Glutamatergic neuron (in vitro differentiated cells): ENCODE results near the gene ZFP36L2. TPM values are rescaled to one million over a fixed set of nuclear protein-coding genes. Genes with fewer than 3 reads are reported as not detected.

Experiments used
- DNase-seq: peaks from one replicate; pipeline ENCODE4 v3.0.0; 2022
- H3K27ac Mint-ChIP-seq: one replicate; pipeline ENCODE4 v1.8.0; 2020; ENCODE audit warnings: mild to moderate bottlenecking, mixed read lengths, inconsistent platforms; ENCODE audit not compliant: unreplicated experiment
- H3K27me3 Mint-ChIP-seq: one replicate; pipeline ENCODE4 v1.8.0; 2020; ENCODE audit warnings: mild to moderate bottlenecking, moderate library complexity, mixed read lengths, inconsistent platforms; ENCODE audit not compliant: unreplicated experiment
- H3K36me3 Mint-ChIP-seq: one replicate; pipeline ENCODE4 v1.8.0; 2020; ENCODE audit warnings: mild to moderate bottlenecking, mixed read lengths, inconsistent platforms; ENCODE audit not compliant: unreplicated experiment
- H3K4me1 Mint-ChIP-seq: one replicate; pipeline ENCODE4 v1.8.0; 2020; ENCODE audit warnings: mild to moderate bottlenecking, low read depth, mixed read lengths, inconsistent platforms; ENCODE audit not compliant: unreplicated experiment
- H3K4me3 Mint-ChIP-seq: one replicate; pipeline ENCODE4 v1.8.0; 2020; ENCODE audit warnings: mild to moderate bottlenecking, mixed read lengths, inconsistent platforms; ENCODE audit not compliant: unreplicated experiment
- H3K9me3 Mint-ChIP-seq: one replicate; pipeline ENCODE4 v1.8.0; 2020; ENCODE audit warnings: mild to moderate bottlenecking, moderate library complexity, mixed read lengths, inconsistent platforms; ENCODE audit not compliant: unreplicated experiment
- total RNA-seq: library from RNA; stranded (reverse); fragmentation: NEBNext Ultra II Directional; extraction: Animal tissue kit (Norgen Biotek cat#: 25700); gene quantifications from one replicate; pipeline ENCODE4 v1.2.1, GENCODE V29; 2021; ENCODE audit not compliant: unreplicated experiment
- TF ChIP-seq, protein P1 (sequence below): fragments of 200-600 bp; sonication (generic); IDR thresholded peaks from one replicate; pipeline ENCODE4 v1.5.0; 2021; ENCODE audit not compliant: partially characterized antibody, unreplicated experiment

Gene ZFP36L2
- total RNA-seq, 1 donor from 2014 or later: 0.88 TPM

DNA sequence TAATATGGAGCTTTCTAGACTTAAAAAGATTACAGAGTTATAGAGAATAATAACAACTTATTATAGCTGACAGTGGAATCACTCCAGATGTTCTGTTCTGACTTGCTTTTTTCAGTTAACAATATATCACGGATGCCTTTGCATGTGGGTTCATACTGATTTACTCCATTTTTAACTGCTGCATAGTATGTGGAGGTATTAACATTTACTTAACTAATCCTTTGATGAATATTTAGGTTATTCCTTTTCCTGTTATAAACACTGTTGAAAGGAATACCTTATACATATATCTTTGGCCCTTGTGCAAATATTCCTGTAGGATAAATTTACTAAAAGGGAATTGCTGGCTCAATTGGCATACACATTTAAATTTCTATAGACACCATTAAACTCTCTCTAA is 33.1 kb upstream of the ZFP36L2 start:
- H3K4me1 Mint-ChIP-seq: no peaks in the 10 kb centered on the region
- DNase-seq: no peak
- H3K27ac Mint-ChIP-seq: no peak overlapping the region
- no peaks in the 10 kb centered on the region for H3K36me3 Mint-ChIP-seq
- TF ChIP-seq, protein P1, sequence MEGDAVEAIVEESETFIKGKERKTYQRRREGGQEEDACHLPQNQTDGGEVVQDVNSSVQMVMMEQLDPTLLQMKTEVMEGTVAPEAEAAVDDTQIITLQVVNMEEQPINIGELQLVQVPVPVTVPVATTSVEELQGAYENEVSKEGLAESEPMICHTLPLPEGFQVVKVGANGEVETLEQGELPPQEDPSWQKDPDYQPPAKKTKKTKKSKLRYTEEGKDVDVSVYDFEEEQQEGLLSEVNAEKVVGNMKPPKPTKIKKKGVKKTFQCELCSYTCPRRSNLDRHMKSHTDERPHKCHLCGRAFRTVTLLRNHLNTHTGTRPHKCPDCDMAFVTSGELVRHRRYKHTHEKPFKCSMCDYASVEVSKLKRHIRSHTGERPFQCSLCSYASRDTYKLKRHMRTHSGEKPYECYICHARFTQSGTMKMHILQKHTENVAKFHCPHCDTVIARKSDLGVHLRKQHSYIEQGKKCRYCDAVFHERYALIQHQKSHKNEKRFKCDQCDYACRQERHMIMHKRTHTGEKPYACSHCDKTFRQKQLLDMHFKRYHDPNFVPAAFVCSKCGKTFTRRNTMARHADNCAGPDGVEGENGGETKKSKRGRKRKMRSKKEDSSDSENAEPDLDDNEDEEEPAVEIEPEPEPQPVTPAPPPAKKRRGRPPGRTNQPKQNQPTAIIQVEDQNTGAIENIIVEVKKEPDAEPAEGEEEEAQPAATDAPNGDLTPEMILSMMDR: no peak
- peaks cover 2% of the 10 kb centered on the region for H3K27me3 Mint-ChIP-seq
- peaks cover 4% of the 10 kb centered on the region for H3K9me3 Mint-ChIP-seq
- no peak overlapping the region for H3K4me3 Mint-ChIP-seq

DNA sequence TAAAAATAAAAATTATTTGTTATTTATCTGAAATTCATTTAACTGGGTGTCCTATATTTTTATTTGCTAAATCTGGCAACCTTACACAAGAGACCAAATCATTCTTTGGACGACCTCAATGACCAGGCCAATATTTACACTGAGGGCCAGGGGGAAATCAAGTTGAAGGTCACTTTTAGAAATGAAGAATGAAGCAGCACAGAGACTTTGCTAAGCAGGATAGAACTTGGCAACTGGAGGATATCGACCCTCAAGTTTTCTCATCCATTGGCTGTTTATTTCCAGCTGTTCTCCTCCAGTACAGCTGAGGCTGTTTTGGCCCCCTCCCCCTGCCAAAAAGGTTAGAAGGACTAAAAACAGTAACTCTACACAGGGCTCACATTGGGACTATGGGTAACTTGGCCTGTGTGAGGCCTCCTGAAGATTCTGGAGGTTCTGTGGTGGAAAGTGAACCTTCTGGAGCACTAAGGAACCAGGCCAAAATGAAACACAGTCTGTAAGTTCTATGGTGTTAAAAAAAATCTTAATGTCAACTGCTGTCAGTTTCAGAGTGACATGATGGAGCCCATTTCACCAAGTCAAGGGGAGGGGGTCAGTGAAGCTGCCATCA is 32.2 kb upstream of the ZFP36L2 start:
- peaks cover 2% of the 10 kb centered on the region for H3K9me3 Mint-ChIP-seq
- no peaks in the 10 kb centered on the region for H3K36me3 Mint-ChIP-seq
- TF ChIP-seq, protein P1: no peak

DNA sequence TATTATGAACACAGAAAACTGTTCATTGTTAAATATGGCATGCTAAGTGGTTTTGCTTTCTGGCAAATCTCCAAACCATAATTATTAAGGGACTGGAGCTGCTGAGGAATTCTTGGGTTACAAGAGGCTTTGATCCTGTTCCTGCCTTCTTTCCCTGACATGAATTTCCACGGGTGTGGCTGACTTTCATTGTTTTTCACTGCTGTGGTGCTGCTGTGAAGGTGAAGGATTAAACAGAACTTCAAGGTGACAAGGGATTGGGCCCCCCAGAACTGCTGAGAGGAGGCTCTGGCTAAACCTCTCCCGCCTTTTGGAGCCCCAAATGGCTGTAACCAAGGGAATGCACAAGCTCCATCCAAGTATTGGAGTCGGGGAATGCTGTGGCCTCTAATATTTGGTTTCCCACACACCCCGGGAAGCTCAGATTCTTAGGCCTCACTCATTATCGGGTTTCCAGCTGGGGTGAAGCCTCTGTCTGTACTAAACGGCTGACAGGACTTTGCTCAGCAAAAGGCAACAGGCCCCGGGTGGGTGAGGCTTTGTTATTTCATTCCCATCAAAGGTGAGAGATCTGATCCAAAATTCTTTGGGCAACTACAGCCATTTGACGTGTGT is 29.0 kb upstream of the ZFP36L2 start:
- Mint-ChIP-seq H3K9me3 (peaks cover 2% of the 10 kb centered on the region), H3K36me3 (no peaks in the 10 kb centered on the region), H3K27ac (no peak overlapping the region), H3K4me1 (peaks cover 4% of the 10 kb centered on the region), H3K4me3 (no peak overlapping the region), H3K27me3 (peaks cover 5% of the 10 kb centered on the region)
- DNase-seq: no peak
- TF ChIP-seq, protein P1: no peak

More for the DNA sequence above, 32.2 kb upstream of the ZFP36L2 start:
- no peak overlapping the region for H3K4me3 Mint-ChIP-seq
- no peak overlapping the region for H3K27ac Mint-ChIP-seq
- no peak for DNase-seq
- H3K27me3 Mint-ChIP-seq: peaks cover 2% of the 10 kb centered on the region
- no peaks in the 10 kb centered on the region for H3K4me1 Mint-ChIP-seq

DNA sequence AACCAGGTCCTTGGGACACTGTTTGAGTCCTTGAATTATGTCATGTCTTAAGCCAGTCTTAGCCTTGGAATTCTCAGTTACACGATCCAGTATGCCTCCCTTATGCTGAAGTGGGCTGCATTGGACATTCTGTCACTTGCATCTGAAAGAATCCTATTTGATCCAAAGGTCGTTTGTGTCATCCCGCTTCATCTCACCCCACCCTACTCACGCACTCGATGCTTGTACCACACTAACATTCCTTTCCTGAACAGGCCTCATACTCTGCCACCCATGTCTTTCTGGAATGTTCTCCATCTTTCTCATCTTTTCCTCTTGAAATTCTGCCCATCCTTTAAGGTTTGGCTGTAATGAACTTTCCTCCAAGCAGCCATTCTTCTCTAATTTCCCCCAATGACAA is 27.9 kb upstream of the ZFP36L2 start:
- Mint-ChIP-seq H3K27me3 (peaks cover 5% of the 10 kb centered on the region), H3K9me3 (peaks cover 2% of the 10 kb centered on the region), H3K4me3 (no peak overlapping the region), H3K4me1 (peaks cover 4% of the 10 kb centered on the region), H3K27ac (no peak overlapping the region), H3K36me3 (no peaks in the 10 kb centered on the region)
- DNase-seq: no peak
- TF ChIP-seq, protein P1: no peak

DNA sequence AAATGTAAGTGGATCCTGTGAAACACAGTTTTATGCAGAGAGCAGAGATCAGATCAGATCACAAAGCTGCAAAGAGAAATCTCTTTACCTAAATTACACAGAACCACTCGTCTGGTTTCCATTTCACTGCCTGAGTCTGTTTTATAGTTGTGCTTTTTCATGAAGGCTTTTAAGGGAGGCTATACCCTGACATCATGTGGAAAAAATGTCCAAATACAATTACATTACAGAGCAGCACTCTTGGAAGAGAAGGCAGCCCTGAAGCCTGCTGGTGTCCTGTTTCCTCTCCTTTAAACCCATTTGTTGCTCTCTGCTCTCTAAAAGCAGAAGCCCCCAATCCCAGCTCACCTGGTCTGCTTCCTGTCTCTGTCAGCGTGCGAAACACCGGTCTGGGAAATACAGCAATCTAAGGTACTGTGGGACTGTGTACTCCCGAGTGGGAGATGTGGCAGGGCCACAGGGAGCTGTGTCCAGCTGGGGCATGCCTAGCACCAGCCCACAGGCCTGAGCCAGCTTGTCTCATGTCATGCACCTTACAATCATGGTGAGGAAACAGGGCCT is 24.8 kb upstream of the ZFP36L2 start:
- no peak for DNase-seq
- Mint-ChIP-seq H3K27me3 (peaks cover 3% of the 10 kb centered on the region), H3K9me3 (peaks cover 5% of the 10 kb centered on the region), H3K4me1 (peaks cover 4% of the 10 kb centered on the region), H3K36me3 (no peaks in the 10 kb centered on the region), H3K27ac (no peak overlapping the region), H3K4me3 (no peak overlapping the region)
- TF ChIP-seq, protein P1: no peak
